Right forelimb (tissue), 1 donor: ENCODE data around the gene SHROOM2.
"Not testable (repeated sequence)": the region's sequence is repeated elsewhere in the genome, so short reads cannot be mapped to it uniquely, and the experiment has no call there.

Experiments used
- DNase-seq: peaks from one replicate; pipeline ENCODE4 v3.0.0-alpha.2; 2018

Gene SHROOM2, protein sequence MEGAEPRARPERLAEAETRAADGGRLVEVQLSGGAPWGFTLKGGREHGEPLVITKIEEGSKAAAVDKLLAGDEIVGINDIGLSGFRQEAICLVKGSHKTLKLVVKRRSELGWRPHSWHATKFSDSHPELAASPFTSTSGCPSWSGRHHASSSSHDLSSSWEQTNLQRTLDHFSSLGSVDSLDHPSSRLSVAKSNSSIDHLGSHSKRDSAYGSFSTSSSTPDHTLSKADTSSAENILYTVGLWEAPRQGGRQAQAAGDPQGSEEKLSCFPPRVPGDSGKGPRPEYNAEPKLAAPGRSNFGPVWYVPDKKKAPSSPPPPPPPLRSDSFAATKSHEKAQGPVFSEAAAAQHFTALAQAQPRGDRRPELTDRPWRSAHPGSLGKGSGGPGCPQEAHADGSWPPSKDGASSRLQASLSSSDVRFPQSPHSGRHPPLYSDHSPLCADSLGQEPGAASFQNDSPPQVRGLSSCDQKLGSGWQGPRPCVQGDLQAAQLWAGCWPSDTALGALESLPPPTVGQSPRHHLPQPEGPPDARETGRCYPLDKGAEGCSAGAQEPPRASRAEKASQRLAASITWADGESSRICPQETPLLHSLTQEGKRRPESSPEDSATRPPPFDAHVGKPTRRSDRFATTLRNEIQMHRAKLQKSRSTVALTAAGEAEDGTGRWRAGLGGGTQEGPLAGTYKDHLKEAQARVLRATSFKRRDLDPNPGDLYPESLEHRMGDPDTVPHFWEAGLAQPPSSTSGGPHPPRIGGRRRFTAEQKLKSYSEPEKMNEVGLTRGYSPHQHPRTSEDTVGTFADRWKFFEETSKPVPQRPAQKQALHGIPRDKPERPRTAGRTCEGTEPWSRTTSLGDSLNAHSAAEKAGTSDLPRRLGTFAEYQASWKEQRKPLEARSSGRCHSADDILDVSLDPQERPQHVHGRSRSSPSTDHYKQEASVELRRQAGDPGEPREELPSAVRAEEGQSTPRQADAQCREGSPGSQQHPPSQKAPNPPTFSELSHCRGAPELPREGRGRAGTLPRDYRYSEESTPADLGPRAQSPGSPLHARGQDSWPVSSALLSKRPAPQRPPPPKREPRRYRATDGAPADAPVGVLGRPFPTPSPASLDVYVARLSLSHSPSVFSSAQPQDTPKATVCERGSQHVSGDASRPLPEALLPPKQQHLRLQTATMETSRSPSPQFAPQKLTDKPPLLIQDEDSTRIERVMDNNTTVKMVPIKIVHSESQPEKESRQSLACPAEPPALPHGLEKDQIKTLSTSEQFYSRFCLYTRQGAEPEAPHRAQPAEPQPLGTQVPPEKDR (N-terminal part only)

GRCh38 chrX:9785944-9786797, at the start of gene SHROOM2:
Gene SHROOM2 (plus strand): TSS chrX:9786429. CDS start chrX:9786546, 117 bp downstream.
- DNase-seq = peak; percentile 51

GRCh38 chrX:9737363-9737762, 48.9 kb upstream of the SHROOM2 start:
- DNase-seq = no peak

DNA sequence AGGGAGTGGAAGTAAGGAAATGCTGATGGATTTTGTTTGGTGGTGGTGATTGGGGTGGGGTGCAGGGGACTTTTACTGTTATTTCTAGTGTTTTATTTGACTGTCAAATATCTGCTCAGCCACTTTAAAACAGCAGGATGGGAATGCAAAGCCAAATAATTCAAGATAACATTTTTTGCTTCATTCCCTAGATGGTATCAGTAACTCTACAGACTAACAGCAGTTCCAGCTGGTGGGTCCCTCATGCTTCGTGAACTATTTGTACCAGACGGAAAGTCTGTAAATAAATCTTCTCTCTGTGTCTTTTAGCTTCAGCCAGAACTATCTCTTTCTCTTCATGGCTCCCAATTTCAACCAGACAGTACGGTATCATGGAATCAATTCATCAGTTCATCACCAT, 48.1 kb upstream of the SHROOM2 start:
- no peak for DNase-seq

DNA sequence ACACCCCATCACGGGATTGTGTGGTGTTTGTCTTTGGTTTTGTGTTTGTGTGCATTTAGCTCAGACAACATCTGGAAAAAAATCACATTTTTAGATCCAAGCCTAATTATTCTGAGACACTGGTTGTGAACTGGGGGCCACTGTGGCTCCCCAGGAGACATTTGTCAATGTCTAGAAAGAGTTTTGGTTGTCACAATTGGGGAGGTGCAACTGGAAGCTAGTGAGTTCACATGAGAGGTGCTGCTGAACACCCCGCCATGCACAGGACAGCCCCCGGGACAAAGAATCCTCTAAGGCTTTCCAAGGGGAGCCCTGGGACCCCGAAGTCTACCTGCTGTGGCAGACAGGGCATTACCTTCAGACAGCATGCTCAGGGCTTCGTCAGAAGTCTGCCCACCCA, 47.1 kb upstream of the SHROOM2 start:
- DNase-seq = no peak

- no peak for DNase-seq
Observed at GRCh38 chrX:9745417-9746115, 40.7 kb upstream of the SHROOM2 start.

DNA sequence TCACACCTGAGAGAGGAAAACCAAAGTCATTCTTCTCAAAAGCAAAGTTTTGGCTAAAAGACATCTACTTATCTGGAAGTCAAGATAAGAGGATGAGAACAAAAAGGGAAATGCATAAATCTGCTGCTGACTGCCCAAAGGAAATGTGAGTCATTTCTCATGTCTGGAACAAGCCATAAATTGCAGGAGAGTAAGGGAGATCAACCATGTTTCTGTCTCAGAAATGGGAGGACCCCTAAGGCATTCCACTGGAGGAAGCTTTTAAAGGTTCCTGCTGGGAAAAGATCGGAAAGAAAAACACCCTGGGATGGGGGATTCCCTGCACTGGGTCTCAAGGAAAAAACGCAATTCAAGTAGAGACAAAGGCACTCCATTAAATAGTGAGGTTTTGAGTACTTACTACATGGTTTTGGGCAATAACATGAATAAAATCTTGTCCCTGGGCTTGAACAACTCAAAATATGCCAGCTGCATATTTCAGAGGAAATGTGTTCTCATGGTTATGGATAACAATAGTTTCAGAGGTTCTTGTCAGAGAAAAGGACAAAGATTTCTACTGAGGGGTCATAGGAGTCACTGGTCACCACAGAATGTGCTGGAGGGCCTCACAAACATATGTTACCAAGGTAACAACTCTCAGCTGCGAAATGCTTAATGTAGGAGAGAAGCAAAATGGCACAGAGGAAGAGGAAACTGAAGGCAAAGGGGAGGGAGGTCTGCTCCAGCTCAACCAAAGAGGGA, 39.9 kb upstream of the SHROOM2 start:
- DNase-seq = no peak

DNA sequence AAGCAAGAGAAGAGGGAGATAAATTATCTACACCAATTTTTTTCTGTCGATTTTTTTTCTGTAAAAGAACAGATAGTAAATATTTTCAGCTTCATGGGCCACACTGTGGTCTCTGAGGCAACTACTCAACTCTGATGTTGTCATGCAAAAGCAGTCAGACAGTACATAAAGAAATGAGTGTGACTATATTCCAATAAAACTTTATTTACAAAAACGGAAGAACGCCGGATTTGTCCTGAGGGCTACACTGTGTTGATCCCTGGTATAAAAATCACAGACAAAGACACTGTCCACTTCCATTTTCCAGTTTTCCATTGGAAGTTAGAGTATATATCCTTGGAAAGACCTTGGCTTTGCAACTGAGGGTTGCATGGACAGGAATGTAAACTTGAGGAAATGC, 38.6 kb upstream of the SHROOM2 start:
- DNase-seq = no peak

DNA sequence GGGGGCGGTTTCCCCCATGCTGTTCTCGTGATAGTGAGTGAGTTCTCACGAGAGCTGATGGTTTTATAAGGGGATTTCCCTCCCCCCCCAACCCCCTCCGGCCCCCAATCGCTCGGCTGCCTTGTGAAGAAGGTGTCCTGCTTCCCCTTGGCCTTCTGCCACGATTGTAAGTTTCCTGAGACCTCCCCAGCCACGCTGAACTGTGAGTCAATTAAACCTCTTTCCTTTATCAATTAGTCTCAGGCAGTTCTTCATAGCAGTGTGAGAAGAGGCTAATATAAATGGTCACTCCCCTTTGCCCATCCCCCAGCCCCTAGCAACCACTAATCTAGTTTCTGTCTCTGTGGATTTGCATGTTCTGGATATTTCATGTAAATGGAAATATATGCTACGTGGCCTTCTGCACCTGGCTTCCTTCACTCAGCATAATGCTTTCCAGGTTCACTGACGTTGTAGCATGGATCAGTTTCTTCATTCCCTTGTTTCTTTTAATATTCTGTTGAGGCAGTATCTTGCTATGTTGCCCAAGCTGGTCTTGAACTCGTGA, 37.0 kb upstream of the SHROOM2 start:
- no peak for DNase-seq

GRCh38 chrX:9757366-9757765, 28.9 kb upstream of the SHROOM2 start:
- DNase-seq = no peak

DNA sequence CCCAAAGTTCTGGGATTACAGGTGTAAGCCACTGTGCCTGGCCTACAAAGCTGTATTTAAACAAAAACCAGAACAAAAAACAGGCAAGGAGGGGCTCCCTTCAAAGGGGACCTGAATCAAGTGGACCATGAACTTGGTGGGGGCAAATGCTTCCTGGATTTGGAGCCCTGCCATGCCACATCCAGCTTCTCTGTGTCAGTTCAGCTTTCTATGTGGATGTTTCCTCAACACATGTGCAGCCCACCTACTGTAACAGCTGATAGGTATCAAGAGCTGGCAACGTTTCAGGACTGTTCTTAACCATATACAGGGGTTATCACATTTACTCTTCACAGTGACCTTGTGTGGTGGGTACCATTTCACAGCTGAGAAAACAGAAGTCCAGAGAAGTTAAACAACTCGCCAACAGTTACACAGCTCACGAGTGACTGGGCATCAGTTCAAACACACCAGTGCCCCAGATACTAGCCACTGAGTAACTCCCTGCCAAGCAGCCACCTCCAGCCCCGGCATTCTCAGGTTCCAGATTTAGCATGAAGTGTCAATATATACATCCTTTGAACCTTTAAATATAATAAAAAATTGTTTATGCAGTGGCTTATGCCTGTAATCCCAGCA, 28.1 kb upstream of the SHROOM2 start:
- DNase-seq = no peak

- DNase-seq = no peak
Observed at GRCh38 chrX:9759337-9759736, 26.9 kb upstream of the SHROOM2 start.

DNA sequence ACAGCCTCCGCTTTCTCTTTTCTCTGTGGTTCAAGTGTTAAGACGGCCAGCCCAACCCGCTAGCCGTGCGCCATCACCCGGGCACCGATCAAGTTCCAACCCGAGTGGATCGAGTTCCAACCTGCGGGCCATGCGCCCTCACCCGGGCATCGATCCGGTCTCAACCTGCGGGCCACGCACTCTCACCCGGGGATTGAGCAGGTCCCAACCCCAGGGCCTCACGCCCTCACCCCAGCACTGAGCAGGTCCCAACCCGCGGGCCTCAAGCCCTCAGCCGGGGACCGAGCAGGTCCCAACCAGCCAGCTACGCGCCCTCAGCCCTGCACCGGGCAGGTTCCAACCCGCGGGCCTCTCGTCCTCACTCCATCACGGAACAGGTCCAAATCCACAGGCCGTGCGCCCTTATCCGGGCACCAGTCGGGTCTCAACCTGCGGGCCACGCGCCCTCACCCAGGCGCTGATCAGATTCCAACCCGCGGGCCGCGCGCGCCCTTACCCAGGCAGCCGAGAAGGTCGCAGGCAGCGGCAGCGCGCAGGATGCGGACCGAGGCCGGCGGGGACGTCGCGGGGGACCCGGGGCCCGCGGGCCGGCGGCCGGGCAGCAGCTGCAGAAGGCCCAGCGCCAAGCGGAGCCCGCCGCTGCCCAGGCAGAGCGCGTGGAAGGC, 21.0 kb upstream of the SHROOM2 start:
- no peak for DNase-seq

DNA sequence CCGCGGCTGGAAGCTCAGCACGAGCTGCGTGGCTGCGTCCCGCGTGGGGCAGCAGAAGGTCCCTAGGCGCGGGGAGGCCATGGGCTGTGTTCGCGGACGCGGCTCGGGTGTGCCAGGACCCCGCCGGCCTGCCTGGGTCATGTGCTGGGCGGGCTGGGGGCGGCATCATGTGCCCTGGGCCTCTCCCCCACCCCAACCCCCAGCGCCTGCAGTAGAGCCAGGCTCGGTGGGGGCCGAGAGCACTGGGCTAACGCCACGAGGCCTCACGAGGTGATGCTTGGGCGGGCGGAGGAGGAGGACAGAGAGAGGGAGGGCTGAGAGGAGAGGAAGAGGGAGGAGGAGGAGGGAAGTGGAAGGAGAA, 20.5 kb upstream of the SHROOM2 start, which contains the start of gene GPR143:
TSS of gene GPR143 (minus strand) at position 111 of the 361 bp plus-strand sequence. CDS start at position 81, 30 bp downstream.
- DNase-seq = no peak

GRCh38 chrX:9767375-9767774, 18.9 kb upstream of the SHROOM2 start:
- no peak for DNase-seq

GRCh38 chrX:9768321-9768839, 17.8 kb upstream of the SHROOM2 start:
- not testable (repeated sequence) for DNase-seq

DNA sequence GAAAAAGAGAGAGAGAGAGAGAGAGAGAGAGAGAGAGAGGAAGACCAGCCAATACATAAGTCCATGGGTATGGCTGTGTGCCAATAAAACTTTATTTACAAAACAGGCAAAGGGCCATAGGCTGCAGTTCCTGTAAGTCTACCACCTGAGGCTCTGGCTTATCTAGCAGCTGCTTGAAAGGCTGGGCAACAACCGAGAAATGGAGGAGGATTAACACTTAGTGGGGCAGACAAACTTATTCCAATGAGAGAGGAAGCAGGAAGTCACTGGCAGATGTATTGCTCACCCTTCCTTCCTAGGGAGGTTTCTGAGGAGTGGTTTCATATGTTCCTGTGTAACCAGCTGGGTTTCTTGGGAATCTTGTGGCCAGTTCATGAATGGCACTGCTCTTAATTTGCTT, 15.9 kb upstream of the SHROOM2 start:
- no peak for DNase-seq

DNA sequence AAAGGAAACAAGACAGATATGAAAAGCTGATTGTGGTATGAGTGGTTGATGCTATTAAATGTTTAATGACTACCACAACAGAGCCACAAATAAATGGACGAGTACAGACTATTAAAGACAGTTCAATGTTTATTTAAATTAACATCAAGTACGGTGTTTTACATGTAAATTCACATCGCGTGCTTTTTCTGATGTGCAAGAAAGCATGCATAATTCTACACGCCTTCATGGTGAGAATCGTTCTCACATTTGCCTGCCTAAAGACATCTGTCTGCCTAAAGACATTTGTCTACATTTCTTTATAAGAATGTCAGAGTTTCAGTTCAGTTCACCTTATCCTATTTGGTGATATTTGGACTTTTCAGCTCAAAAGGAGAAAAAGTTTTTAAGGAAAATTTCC, 13.3 kb upstream of the SHROOM2 start:
- no peak for DNase-seq

DNA sequence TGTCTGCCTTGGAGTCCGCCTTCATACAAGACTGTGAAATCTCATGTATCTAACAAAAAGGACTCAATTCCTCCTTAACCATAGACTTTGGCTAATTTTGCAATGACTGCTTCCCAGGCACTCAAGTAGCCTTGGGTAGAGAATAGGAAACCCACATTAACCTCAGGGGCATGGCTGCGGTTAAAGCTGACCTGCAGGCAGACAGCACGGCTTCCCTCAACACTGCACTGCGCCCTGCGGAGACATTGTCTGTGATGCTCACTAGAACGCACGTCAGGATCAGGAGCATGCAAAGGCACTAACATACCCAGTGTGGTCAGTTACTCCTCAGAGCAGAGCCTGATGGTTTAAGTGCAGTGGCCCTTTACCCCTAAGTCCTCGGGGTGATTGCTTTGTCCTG, 10.3 kb upstream of the SHROOM2 start:
- no peak for DNase-seq

- DNase-seq = no peak
Observed at GRCh38 chrX:9781941-9782340, 4.3 kb upstream of the SHROOM2 start.
